Stimulated activated CD8-positive, alpha-beta memory T cell treated with anti-CD3 and anti-CD28 coated beads, Interleukin-15, amount 100 ng/mL, for 48 hours (primary cell): ENCODE measurements around the gene ISG20L2.
A peak's percentile ranks its signal among the peaks of the same experiment; 100 is the strongest.

Source experiments
- DNase-seq, 2 donors: peaks; one replicate each; pipeline ENCODE4 v3.0.0-alpha.2; 2020; ENCODE audit warnings: low read depth in 2 of 2

Gene ISG20L2

DNA sequence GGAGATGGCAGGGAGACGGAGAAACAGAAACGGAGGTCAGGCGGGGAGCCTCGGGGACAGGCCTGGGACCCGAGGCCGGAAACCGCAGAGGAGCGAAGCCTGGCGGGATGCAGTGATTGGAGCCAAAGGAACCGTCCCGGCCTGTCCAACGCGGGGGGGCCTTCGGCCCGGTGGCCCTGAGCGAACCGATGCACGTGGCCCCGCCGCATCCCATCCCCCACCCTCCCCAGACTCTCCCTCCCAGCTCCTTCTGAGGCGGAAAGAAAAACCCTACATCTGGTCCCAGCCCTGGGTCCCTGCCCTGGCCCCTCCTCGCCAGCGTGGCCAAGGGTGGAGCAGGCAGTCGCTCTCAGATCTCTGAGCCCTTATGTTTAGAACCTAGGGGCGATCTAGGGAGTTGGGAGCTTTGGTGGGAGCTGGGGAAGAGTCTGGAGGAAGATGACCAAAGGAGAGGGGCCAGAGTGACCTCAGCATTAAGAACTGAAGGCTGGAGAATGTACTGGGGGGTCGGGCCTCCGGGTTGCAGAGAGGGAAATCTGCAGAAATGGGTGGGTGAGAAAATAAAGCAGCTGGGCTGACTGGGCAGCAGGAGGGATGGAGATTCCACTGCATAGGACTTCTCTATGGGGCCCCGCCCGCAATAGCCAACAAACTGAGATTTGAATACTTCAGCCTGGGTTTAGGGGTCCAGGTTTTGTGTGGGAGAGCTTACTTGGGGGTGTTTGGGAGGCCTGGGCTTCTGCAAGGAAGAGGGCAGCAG lies 21.7 kb downstream of the ISG20L2 start:
- no peak for DNase-seq

- DNase-seq: peak; percentile 34 to 48
These were observed 22.5 kb downstream of the ISG20L2 start for GRCh38 chr1:156705918-156706656.

- no peak for DNase-seq
These were observed 23.1 kb downstream of the ISG20L2 start, which contains the start of gene CRABP2 for GRCh38 chr1:156705321-156705917. Gene CRABP2, minus strand, starts transcription at chr1:156705583. Its CDS starts 137 bp downstream, at chr1:156705446.

- peak; percentile 19 to 35 for DNase-seq
These were observed 23.6 kb downstream of the ISG20L2 start for GRCh38 chr1:156704930-156705320.

GRCh38 chr1:156704166-156704711 lies 24.3 kb downstream of the ISG20L2 start:
- no peak for DNase-seq

- DNase-seq: no peak
These were observed 24.8 kb downstream of the ISG20L2 start for GRCh38 chr1:156703741-156704140.

GRCh38 chr1:156703336-156703735 lies 25.2 kb downstream of the ISG20L2 start:
- no peak for DNase-seq

- no peak for DNase-seq
These were observed 27.6 kb downstream of the ISG20L2 start for GRCh38 chr1:156700736-156701531.

GRCh38 chr1:156698995-156699394 lies 29.6 kb downstream of the ISG20L2 start:
- DNase-seq: no peak

GRCh38 chr1:156697481-156697880 lies 31.1 kb downstream of the ISG20L2 start:
- no peak for DNase-seq

DNA sequence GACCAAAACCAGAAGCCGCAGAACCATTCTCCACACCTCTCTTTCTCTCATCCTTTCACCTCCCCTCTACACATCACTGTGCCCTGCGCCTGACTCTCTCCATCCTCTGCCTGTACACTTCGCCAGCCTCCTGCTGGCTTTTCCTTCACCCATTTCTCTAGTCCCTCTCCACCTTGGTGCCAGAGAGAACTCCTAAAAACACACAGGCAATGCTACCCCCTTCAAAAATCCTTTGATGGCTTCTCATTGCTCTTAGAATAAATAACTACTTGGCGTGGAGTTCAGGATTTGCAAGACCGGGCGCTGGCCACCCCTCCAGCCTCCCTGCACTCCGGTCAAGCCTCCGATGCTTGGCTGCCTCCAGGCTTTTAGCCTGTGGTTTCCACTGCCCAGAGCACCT lies 31.8 kb downstream of the ISG20L2 start:
- DNase-seq: no peak

GRCh38 chr1:156694690-156694962 lies 33.9 kb downstream of the ISG20L2 start:
- DNase-seq: no peak

- no peak for DNase-seq
These were observed 34.5 kb downstream of the ISG20L2 start for GRCh38 chr1:156693848-156694689.

DNA sequence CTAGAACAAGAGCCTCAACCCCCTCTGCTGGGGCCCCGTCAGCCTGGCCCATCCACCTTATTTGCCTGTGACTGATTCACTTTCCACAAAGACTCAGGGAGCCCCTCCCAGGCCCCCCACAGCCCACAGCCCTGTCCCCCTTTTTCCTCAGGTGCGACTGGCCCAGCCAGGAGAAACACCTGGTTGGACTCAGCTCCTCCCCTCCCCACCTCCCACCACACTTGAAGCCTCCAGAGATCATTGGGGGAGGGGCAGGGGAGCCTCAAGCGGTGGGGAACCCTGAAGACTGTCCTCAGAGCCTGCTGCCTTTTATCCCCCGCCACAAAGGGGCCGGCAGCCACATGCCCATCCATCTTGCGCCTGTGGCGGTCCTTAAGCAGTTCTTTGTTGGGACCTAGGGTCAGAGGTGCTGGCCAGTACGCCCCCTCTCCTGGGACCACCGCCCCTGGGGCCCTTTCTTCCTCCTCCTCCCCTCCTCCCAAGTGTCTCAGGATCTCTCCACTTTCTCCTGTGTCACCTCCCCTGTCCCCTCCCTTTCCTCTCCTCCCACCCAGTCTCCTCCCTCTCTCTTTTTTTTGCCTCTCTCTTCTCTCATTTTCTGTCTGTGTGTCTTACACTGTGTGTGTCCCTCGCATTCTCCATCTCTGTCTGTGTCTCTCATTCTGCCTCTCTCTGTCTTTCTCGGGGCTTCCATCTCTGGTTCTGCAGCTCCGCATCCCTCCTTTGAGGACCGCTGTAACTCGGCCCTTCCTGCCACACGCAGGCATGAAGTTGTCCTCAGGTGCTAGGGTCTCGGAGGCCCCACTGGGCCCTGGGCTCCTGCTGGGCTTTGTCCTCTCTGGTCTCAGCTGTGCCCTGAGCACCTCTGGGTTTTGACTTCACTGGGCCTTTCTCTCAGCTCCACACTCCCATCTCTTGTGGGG lies 35.4 kb downstream of the ISG20L2 start:
- no peak for DNase-seq

- no peak for DNase-seq
These were observed 36.1 kb downstream of the ISG20L2 start for GRCh38 chr1:156692441-156692924.

DNA sequence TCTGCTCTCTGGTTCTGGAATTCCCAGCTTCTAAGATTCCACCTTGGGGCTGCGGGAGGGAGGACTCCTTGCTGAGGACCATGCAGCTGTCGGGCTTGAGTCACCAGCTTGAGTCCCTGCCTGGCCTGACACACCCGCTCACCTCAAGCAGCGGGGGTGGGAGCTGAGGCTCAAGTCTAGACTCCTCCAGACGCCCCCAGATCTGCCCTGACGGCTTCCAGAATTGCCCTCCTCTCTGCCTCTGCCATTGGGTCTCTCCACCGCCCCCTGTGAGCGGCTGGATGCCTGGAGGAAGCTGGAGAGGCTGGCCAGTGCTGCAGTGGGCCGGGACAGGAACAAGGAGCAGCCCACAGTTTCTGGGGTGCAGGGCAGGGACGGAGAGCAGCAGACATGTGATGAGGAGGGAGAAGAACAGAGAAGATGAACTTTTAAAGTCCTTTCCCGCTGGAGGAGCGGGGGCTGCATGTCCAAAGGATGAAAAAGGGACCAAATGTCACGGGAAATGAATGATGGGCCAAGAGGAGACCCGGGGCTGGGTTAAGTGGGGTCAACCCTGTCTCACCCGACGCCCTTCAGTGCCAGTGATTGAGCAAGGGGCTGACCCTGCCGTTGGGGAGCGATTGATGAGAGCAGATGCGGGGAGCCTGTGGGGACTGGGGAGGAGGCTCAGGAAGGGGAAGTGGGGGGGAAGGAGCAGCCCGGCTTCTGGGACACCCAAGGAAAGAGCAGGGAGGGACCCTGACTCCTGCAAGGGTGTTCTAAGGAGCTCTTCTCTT lies 36.7 kb downstream of the ISG20L2 start:
- no peak for DNase-seq

- no peak for DNase-seq
These were observed 37.4 kb downstream of the ISG20L2 start for GRCh38 chr1:156691191-156691590.

DNA sequence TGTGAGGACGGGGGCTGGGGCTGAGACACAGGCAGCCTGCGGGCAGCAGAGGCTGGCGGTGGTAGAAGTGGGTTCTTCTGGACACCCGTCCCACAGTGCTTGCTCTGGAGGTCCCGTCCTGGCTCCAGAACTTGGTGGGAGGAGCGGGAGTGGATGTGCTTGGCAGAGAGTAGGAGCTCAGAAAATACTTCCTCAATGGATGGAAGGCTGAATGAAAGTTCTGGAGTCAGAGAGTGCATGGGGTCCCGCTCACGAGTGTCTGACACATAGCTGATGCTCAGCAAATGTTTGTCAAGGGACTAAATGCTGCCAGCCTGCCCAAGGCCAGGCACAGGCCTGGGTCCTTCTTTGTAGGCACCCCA lies 37.9 kb downstream of the ISG20L2 start:
- no peak for DNase-seq
